Measurements from ENCODE around the gene PDE4B.

GRCh38 chr1:66108624-66109023, 315.9 kb downstream of the PDE4B start:
- no peak for TF ChIP-seq EP300 (IDR thresholded peaks at IDR 0.05)
- TF ChIP-seq CTCF (IDR thresholded peaks at IDR 0.05): no peak
- no peak for TF ChIP-seq POLR2AphosphoS5 (IDR thresholded peaks at IDR 0.05)

All from esophagus muscularis mucosa (tissue), 4 donors.